Stomach (tissue), 9 donors: ENCODE results near the gene LMF2. TPM values are rescaled to one million over a fixed set of nuclear protein-coding genes. Genes with fewer than 3 reads are reported as not detected.

Experiments
- DNase-seq, 2 donors: peaks; one replicate each; pipeline versions ENCODE4 v3.0.0 to v3.0.0-alpha.2; 2013 to 2019
- H3K27ac ChIP-seq, 5 donors: fragments of 200-600 bp in 4 of 5; sonication (generic) in 4 of 5; one replicate each; pipeline ENCODE4 v1.5.1; 2013 to 2019; ENCODE audit warnings: mild to moderate bottlenecking in 1 of 5, moderate library complexity in 1 of 5
- H3K27me3 ChIP-seq, 3 donors: fragments of 200-600 bp; sonication (generic); one replicate each; pipeline ENCODE4 v1.5.1; 2017 to 2019; ENCODE audit warnings: mixed run types in 1 of 3
- H3K36me3 ChIP-seq, 4 donors: fragments of 200-600 bp; sonication (generic); 1 replicate in 3 of 4; 2 replicates in 1 of 4; pipeline ENCODE4 v1.5.1; 2016 to 2019
- H3K4me1 ChIP-seq, 4 donors: fragments of 200-600 bp; sonication (generic); one replicate each; pipeline ENCODE4 v1.5.1; 2016 to 2019
- H3K4me3 ChIP-seq, 4 donors: fragments of 200-600 bp; sonication (generic) in 3 of 4; one replicate each; pipeline ENCODE4 v1.5.1; 2016 to 2019; ENCODE audit warnings: mild to moderate bottlenecking in 1 of 4
- H3K9me3 ChIP-seq, 4 donors: fragments of 200-600 bp; sonication (generic); one replicate each; pipeline ENCODE4 v1.5.1; 2016 to 2019
- CTCF ChIP-seq, 7 experiments: fragments of 450-650 bp in 4 of 7; fragments of 200-600 bp in 3 of 7; sonication (generic) in 3 of 7; IDR thresholded peaks; one replicate each; pipeline ENCODE4 v1.5.1; 2016 to 2019; ENCODE audit warnings: antibody characterized with exemption in 7 of 7, control low read depth in 2 of 7, mild to moderate bottlenecking in 1 of 7
- EP300 ChIP-seq: sonication (generic); formaldehyde crosslinking; IDR thresholded peaks from one replicate; pipeline ENCODE4 v1.6.1; 2017; ENCODE audit warnings: antibody characterized with exemption
- POLR2A ChIP-seq, 4 donors: fragments of 450-650 bp; IDR thresholded peaks; one replicate each; pipeline ENCODE4 v1.6.1; 2016; ENCODE audit warnings: antibody characterized with exemption in 4 of 4, control low read depth in 2 of 4, mild to moderate bottlenecking in 1 of 4, moderate library complexity in 1 of 4
- POLR2AphosphoS5 ChIP-seq, 3 donors: sonication (generic); formaldehyde crosslinking; IDR thresholded peaks; one replicate each; pipeline ENCODE4 v1.6.1; 2016; ENCODE audit warnings: antibody characterized with exemption in 3 of 3
- WGBS, 5 donors: extraction: QIAGEN DNeasy Blood & Tissue Kit in 3 of 5; methylation state at CpG; one replicate each; pipeline versions ENCODE4 v1.1.5 to v1.1.7; 2013 to 2018; 5-methylcytosine and 5-hydroxymethylcytosine counted together
- intact Hi-C: fragments of 100-400 bp; cut with DNase I; formaldehyde crosslinking; loops from one replicate; pipeline ENCODE4 v1.15.1; 2023; ENCODE audit warnings: low total_unique reads
- polyA plus RNA-seq, 3 donors: library from polyadenylated mRNA; stranded (reverse); fragments of 200-250 nt; gene quantifications; one replicate each; pipeline ENCODE4 v1.2.3, GENCODE V29; 2013
- total RNA-seq, 5 donors: library from RNA; depleted of rRNA; stranded (reverse); fragments of >200 nt; gene quantifications; one replicate each; pipeline versions ENCODE4 v1.1.0 to v1.2.3, GENCODE V29; 2014 to 2016
- donor health status: healthy with polysubstance abuse.
- donor health status: Bipolar disorder and iron deficiency.
- donor health status: healthy.

Gene LMF2
- total and polyA plus RNA-seq, 8 donors = 11.9 to 212 (median 52.9) TPM

GRCh38 chr22:50525104-50525857 is 17.8 kb upstream of the LMF2 start, which contains the start of gene SCO2:
Gene SCO2 (minus strand): TSS chr22:50525598. CDS start chr22:50524411, 1,187 bp downstream.
- H3K4me1 ChIP-seq = peaks cover 41 to 63% (median 61%) of the 10 kb centered on the region in 4 donors
- peak within 1 kb of the TSS; percentile 92 to 98 (median 94) for H3K27ac ChIP-seq
- intact Hi-C loops = no loop called here
- WGBS, 5 donors = 0 to 2% (median 1%) methylated on average over 13 to 84 of the region's 84 CpGs
- DNase-seq = peak; percentile 98 to 99
- H3K27me3 ChIP-seq = peaks cover 0 to 12% (median 0%) of the 10 kb centered on the region in 3 donors
- peaks cover 24 to 41% (median 40%) of the 10 kb centered on the region in 4 donors for H3K36me3 ChIP-seq
- peak within 1 kb of the TSS; percentile 63 to 86 (median 80) for H3K4me3 ChIP-seq
- peak in 2 of 7 experiments; percentile 11 to 27 for TF ChIP-seq CTCF (IDR thresholded peaks at IDR 0.05)
- no peak for TF ChIP-seq EP300
- TF ChIP-seq POLR2AphosphoS5 (IDR thresholded peaks at IDR 0.05) = peak in 2 of 3 donors; percentile 81 to 98
- TF ChIP-seq POLR2A (IDR thresholded peaks at IDR 0.05) = peak in 1 of 4 donors; percentile 57
- H3K9me3 ChIP-seq = no peaks in the 10 kb centered on the region

- DNase-seq = no peak
- Histone ChIP-seq H3K4me1 (peaks cover 36 to 60% (median 57%) of the 10 kb centered on the region in 4 donors), H3K27me3 (peaks cover 0 to 6% (median 0%) of the 10 kb centered on the region in 3 donors), H3K4me3 (peak overlapping the region; percentile 63 to 86 (median 80)), H3K27ac (peak overlapping the region; percentile 92 to 98 (median 94)), H3K9me3 (no peaks in the 10 kb centered on the region), H3K36me3 (peaks cover 28 to 47% (median 45%) of the 10 kb centered on the region in 4 donors)
- no peak for TF ChIP-seq EP300
- TF ChIP-seq POLR2AphosphoS5 (IDR thresholded peaks at IDR 0.05) = no peak
- no peak for TF ChIP-seq POLR2A (IDR thresholded peaks at IDR 0.05)
- TF ChIP-seq CTCF (IDR thresholded peaks at IDR 0.05) = no peak
- WGBS, 5 donors = 3 to 7% (median 4%) methylated on average over 16 to 19 of the region's 19 CpGs
- intact Hi-C loops = no loop called here
Measured at GRCh38 chr22:50524676-50525103, 17.2 kb upstream of the LMF2 start.

GRCh38 chr22:50523806-50524675 is 16.5 kb upstream of the LMF2 start:
- 43 to 76% (median 73%) methylated on average over 6 to 25 of the region's 25 CpGs for WGBS, 5 donors
- H3K9me3 ChIP-seq = no peaks in the 10 kb centered on the region
- H3K27ac ChIP-seq = peak overlapping the region in 4 of 5 donors; percentile 92 to 98 (median 94)
- peak in 1 of 2 donors; percentile 38 for DNase-seq
- peaks cover 35 to 53% (median 51%) of the 10 kb centered on the region in 4 donors for H3K36me3 ChIP-seq
- intact Hi-C loops = no loop called here
- H3K27me3 ChIP-seq = no peaks in the 10 kb centered on the region
- TF ChIP-seq POLR2A (IDR thresholded peaks at IDR 0.05) (no peak), CTCF (IDR thresholded peaks at IDR 0.05) (no peak), EP300 (no peak), POLR2AphosphoS5 (IDR thresholded peaks at IDR 0.05) (no peak)
- peaks cover 30 to 53% (median 51%) of the 10 kb centered on the region in 4 donors for H3K4me1 ChIP-seq
- peak overlapping the region; percentile 63 to 86 (median 80) for H3K4me3 ChIP-seq

GRCh38 chr22:50523458-50523805 is 15.9 kb upstream of the LMF2 start:
- intact Hi-C loops = no loop called here

More at GRCh38 chr22:50523458-50523805, 15.9 kb upstream of the LMF2 start:
- Histone ChIP-seq H3K9me3 (no peaks in the 10 kb centered on the region), H3K4me3 (no peak overlapping the region), H3K4me1 (peaks cover 29 to 47% (median 45%) of the 10 kb centered on the region in 4 donors), H3K36me3 (peaks cover 40 to 59% (median 57%) of the 10 kb centered on the region in 4 donors), H3K27me3 (no peaks in the 10 kb centered on the region), H3K27ac (no peak overlapping the region)
- no peak for DNase-seq
- 87 to 92% (median 90%) methylated on average over 14 to 16 of the region's 16 CpGs for WGBS, 5 donors
- TF ChIP-seq CTCF (IDR thresholded peaks at IDR 0.05) = no peak
- no peak for TF ChIP-seq POLR2A (IDR thresholded peaks at IDR 0.05)
- no peak for TF ChIP-seq POLR2AphosphoS5 (IDR thresholded peaks at IDR 0.05)
- no peak for TF ChIP-seq EP300
